K562 (cell line): ENCODE data around the gene PHF5A. TPM values are rescaled to one million over a fixed set of nuclear protein-coding genes. Genes with fewer than 3 reads are reported as not detected.

Experiments used
- BRD4 ChIP-seq: fragments of 200-600 bp; sonication (generic); IDR thresholded peaks from 2 replicates; pipeline ENCODE4 v1.6.1; 2017; ENCODE audit warnings: inconsistent platforms
- CCAR2 ChIP-seq: fragments of 200-400 bp; formaldehyde crosslinking; IDR thresholded peaks from 2 replicates; pipeline ENCODE4 v1.6.1; 2017; ENCODE audit warnings: mild to moderate bottlenecking, low read depth, low read length
- ERF ChIP-seq: fragments of 450-650 bp; formaldehyde crosslinking; IDR thresholded peaks from 2 replicates; pipeline ENCODE4 v1.4.0; 2020; ENCODE audit warnings: mild to moderate bottlenecking, mixed read lengths
- FOXJ2 ChIP-seq: fragments of 200-800 bp; sonication (Bioruptor generic); IDR thresholded peaks from 2 replicates; pipeline ENCODE4 v1.6.1; 2016; ENCODE audit warnings: missing genetic modification characterization, missing compliant biosample characterization
- GTF2B ChIP-seq: IDR thresholded peaks from 2 replicates; pipeline ENCODE4 v1.6.1; 2011; ENCODE audit not compliant: insufficient read length; ENCODE audit errors: extremely low read depth
- polyA plus RNA-seq, 8 experiments: library from polyadenylated mRNA; depleted of rRNA in 4 of 8; stranded (reverse) in 5 of 8; unstranded in 3 of 8; fragments of >200 nt; fragmentation: Nextera tagmentation in 2 of 8; fragmentation: Illumina TruSeq in 1 of 8; extraction: Ambion mirVana in 2 of 8; extraction: Trizol in 1 of 8; gene quantifications; 2 replicates each; pipeline versions ENCODE4 v1.2.1 to v1.2.3, GENCODE V29; 2011 to 2014; ENCODE audit warnings: inconsistent platforms in 1 of 8, missing spikeins in 1 of 8
- total RNA-seq, 7 experiments: library from RNA; depleted of rRNA in 6 of 7; stranded (reverse); fragments of >200 nt in 6 of 7; fragmentation: Illumina TruSeq in 2 of 7; extraction: Trizol in 2 of 7; gene quantifications; 2 replicates each; pipeline versions ENCODE4 v1.2.1 to v1.2.3, GENCODE V29; 2011 to 2021; ENCODE audit warnings: low replicate concordance in 1 of 7
- TF ChIP-seq, protein P1 (sequence below), 3 experiments: fragments of 200-800 bp in 1 of 3; fragments of 250-450 bp in 1 of 3; fragments of 450-650 bp in 1 of 3; sonication (Bioruptor Pico) in 1 of 3; sonication (Bioruptor generic) in 1 of 3; formaldehyde crosslinking in 1 of 3; IDR thresholded peaks; 2 replicates each; pipeline versions ENCODE4 v1.6.1 to v1.8.0; 2016 to 2022; ENCODE audit warnings: mild to moderate bottlenecking in 2 of 3, missing genetic modification characterization in 2 of 3, missing compliant biosample characterization in 1 of 3, moderate library complexity in 1 of 3
- TF ChIP-seq, protein P2 (sequence below): fragments of 450-650 bp; IDR thresholded peaks from 2 replicates; pipeline ENCODE4 v1.7.0; 2016; ENCODE audit warnings: borderline replicate concordance

PHF5A gene
- total and polyA plus RNA-seq, 9 of the 15 experiments (the other 6 are each of a cell fraction or from before 2014, with no cell fraction given): 14.2 to 144 (median 101) TPM

DNA sequence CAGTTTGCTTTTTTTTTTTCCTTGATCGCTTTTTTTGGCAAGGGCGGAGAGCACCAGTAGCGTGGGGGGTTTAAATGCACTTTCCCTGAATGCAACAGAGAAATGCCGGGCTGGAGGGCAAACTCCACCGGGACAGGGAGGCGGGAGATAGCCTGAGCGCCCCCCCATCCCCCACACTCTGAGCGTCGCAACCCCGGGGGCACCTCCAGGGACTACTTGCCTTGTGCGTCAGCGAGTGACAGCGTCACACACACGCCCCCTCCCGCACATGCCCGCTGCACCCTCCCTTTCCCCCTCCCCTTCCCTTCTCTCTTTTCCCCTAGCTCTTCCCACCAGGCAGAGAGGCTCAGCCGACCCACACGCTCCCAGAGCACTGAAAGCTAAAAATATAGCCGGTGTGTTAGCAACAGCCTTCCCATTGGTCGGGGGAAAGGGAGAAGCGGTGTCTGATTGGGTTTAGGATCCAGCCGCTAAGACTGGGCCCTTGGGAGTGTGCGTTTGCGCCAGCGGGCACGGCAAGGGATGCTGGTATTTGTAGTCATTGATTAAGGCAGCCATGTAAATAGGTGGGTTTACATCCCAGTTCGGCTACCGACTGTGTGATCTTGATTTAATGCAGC is 20.2 kb downstream of the PHF5A start (continued):
- TF ChIP-seq BRD4 (no peak), ERF (CRISPR knock-in tag) (no peak), FOXJ2 (tag) (no peak), CCAR2 (no peak), GTF2B (no peak)
- TF ChIP-seq, protein P1, sequence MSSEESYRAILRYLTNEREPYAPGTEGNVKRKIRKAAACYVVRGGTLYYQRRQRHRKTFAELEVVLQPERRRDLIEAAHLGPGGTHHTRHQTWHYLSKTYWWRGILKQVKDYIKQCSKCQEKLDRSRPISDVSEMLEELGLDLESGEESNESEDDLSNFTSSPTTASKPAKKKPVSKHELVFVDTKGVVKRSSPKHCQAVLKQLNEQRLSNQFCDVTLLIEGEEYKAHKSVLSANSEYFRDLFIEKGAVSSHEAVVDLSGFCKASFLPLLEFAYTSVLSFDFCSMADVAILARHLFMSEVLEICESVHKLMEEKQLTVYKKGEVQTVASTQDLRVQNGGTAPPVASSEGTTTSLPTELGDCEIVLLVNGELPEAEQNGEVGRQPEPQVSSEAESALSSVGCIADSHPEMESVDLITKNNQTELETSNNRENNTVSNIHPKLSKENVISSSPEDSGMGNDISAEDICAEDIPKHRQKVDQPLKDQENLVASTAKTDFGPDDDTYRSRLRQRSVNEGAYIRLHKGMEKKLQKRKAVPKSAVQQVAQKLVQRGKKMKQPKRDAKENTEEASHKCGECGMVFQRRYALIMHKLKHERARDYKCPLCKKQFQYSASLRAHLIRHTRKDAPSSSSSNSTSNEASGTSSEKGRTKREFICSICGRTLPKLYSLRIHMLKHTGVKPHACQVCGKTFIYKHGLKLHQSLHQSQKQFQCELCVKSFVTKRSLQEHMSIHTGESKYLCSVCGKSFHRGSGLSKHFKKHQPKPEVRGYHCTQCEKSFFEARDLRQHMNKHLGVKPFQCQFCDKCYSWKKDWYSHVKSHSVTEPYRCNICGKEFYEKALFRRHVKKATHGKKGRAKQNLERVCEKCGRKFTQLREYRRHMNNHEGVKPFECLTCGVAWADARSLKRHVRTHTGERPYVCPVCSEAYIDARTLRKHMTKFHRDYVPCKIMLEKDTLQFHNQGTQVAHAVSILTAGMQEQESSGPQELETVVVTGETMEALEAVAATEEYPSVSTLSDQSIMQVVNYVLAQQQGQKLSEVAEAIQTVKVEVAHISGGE (CRISPR knock-in tag; IDR thresholded peaks at IDR 0.05): no peak
- TF ChIP-seq, protein P2, sequence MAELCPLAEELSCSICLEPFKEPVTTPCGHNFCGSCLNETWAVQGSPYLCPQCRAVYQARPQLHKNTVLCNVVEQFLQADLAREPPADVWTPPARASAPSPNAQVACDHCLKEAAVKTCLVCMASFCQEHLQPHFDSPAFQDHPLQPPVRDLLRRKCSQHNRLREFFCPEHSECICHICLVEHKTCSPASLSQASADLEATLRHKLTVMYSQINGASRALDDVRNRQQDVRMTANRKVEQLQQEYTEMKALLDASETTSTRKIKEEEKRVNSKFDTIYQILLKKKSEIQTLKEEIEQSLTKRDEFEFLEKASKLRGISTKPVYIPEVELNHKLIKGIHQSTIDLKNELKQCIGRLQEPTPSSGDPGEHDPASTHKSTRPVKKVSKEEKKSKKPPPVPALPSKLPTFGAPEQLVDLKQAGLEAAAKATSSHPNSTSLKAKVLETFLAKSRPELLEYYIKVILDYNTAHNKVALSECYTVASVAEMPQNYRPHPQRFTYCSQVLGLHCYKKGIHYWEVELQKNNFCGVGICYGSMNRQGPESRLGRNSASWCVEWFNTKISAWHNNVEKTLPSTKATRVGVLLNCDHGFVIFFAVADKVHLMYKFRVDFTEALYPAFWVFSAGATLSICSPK: no peak
